GM21447 (cell line): ENCODE data around the gene CENPP.
A peak's percentile ranks its signal among the peaks of the same experiment; 100 is the strongest.

ENCODE experiments used
- ATAC-seq: cut with Tn5 transposase; IDR thresholded peaks from one replicate; pipeline ENCODE4 v1.9.1; 2021; ENCODE audit not compliant: unreplicated experiment

CENPP gene

DNA sequence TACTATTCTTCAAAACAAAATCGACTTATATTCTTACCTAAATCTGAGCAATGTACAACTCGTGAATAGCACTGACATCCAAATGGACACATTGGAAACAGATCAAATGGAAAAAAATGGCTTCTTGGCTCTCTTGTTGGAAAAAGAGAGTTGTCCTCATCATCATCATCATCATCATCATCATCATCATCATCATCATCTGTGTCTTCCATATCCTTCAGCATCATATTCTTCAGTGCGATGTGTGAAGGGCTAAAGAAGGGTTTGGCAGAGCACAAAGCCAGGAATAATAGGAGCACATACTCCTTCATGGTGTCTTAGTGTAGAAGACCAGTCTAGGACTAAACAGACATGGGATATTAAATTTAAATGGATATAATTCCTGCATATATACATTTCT, 148.8 kb downstream of the CENPP start:
- ATAC-seq = no peak

DNA sequence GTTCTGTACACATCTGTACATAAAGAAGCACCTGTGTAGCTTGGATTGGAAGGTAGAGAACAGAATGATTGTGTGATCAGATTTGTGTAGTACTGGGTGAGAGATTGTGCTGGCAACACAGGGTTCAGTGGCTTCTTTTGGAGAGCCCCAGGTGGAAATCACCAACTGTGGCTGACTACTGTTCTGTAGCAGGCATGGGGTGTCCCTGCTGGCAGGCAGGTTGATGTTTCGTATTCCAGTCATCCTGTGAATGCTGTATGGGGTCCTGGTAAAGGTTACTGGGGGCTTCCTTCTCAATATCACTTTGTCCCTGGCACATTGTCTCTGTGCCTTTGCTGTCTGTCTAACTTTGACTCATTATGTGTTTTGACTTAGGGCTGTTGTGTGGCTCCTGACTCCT, 151.2 kb downstream of the CENPP start:
- no peak for ATAC-seq

DNA sequence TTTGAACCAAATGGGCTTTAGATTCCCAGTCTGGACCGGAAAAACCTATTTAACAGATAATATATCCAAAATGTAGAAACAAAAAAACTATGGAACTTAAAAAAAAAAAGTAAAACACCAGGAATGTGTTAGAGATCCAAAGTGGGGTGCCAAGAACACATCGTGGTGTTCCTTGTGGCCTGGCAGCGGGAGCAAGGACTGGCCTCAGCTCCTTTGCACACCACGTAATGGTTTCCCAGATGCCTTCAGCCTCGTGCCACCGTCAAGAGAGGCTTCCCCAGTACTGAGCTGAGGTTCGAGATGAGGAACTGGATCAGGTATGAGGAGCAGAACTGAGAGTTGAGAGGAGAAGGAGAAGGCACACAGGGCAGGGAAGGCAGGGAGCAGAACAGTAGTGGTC, 153.0 kb downstream of the CENPP start:
- no peak for ATAC-seq

DNA sequence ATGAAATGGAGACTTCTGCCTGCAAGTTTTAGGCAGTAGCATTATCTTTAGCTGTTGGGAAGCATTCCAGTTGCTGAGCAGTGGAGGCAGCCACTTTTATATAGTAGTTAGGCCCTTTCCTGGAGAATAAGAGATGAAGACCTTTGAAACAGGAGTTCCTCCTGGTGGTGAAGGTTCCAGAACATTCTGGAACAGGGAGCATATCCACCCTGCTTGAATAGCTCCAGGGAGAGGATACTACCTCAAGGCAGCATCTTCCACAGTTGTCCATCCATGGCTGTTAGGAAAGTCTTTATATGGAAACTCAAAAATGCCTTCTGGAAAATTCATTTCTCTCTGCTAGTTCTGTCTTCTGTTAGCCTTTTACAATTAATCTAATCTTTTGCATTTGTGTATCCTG, 153.6 kb downstream of the CENPP start:
- ATAC-seq = no peak

DNA sequence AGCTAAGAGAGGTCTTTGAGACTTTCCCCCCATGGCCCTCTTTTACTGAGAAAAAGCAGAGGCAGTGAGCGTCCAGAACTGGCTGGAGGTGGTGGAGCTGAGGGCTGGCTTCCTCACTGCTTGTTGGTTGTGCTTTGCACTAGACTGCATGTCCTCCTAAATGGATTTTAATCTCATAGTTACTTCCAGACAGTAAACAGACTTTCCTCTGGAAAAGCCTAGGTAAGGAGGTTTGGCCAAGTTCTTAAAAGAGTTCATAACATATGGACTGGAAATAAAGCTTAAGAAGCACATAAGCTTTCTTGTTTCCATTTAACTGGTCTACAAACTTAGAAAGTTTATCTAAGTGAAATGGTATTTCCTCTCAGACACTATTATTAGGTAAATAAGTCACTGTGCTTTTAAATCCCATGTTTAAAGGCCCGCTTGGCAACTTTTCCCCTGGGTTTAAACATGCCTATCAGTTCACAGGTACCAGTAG, 154.6 kb downstream of the CENPP start:
- ATAC-seq = no peak

DNA sequence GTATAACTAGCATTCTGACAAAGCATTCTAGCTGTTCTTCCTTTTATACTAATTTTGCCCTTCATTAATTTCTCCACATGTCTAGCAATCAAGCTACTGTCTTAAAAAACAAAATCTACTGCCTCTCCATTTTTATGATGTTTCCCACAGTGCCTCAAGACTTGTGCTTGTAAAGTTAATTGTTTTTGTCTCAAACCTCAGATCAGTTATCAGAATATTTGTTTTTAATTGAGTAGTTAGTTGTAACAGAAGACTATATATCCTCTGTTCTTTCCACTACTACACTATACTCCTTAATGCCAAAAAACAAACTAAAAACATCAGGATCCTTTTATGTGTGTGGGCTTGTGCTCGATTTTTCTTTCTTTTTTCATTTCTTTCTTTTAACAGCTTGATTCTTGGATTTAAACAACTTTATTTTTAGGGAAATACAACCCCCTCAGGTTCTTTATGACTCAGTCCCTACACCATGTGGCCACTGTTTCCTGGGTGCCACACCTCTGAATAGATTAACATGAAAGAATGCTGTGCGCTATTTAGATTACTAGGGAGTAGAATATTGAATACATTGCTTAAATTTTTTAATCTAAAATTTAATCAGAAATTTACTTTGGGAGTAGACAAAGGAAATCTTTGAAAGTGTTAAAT, 155.4 kb downstream of the CENPP start:
- peak; percentile 57 for ATAC-seq

DNA sequence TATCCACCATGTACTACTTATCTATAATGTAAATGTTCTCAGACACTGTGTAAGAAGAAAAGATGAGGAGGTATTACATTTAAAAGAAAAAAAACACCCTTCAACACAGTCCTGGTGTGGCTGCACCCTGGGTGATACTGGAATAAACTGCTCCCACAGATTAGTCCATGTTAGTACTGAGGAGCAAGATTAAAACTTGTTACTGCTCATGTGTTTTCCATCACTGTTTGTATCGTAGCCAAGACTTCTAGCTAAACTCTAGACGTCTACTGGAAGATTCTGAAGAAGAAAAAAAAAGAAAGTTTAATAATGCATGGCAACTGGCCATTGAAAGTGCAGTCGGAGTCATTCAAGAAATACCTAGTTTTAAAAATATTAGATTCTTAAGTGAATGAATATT, 156.6 kb downstream of the CENPP start, which contains the start of gene ASPN:
TSS of gene ASPN (minus strand) at position 178 of the 400 bp plus-strand sequence.
- no peak for ATAC-seq

DNA sequence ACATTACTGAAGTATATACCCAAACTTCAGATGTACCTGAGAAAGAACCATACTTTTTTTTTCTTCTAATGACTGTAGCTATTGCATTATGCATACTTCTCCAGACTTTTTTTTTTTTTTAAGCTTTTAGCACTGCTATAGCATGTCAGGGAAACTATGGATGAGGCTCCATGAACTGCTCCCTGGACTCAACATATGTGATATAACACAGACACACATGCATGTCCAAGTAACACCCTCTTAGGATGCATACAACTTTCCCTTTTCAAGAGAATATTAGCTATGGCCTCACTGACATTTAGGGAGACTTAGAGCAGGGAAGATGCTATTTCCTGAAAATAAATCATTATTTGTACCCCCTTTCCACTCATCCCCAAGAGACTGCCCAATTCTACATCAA, 157.1 kb downstream of the CENPP start:
- ATAC-seq = no peak

DNA sequence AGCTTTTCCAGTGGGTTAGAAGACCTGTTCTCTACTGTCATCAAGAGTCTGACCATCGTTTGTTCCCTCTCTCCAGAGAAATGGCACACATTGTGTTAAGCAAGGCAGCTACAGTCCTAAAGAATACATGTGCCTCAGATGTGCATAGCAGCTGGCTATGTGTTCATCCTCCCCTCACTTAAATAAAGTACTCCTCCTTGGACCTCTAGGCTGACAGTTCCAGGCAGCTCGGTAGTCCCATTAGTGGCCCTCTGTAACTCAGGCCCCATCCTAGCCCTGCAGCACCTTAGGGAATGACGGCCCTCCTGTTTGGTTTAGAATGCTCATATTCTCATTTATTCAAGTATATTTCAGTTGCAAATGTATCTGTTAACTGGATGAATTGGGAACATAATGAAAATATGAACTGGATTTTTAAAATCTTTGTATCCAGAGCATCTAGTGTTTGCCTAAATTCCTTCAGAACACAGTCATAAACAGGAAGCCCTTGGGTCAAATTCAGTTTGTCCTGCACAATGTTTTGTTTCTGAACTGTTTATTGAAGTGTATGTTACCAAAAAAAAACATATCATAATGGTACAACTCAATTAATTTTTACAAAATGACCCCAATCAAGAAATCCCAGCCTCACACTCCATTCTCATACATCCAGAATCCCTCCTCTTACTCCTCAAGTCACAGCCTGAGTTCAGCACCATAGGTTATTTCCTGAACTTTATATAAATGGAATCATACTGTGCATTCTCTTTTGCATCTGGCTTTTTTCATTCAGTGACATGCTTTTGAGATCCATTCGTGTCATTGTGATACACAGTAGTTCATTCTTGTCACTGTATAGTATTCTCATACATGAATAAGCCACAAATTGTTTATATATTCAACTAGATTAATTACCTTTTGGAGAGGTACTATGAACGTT, 158.1 kb downstream of the CENPP start:
- ATAC-seq = no peak

DNA sequence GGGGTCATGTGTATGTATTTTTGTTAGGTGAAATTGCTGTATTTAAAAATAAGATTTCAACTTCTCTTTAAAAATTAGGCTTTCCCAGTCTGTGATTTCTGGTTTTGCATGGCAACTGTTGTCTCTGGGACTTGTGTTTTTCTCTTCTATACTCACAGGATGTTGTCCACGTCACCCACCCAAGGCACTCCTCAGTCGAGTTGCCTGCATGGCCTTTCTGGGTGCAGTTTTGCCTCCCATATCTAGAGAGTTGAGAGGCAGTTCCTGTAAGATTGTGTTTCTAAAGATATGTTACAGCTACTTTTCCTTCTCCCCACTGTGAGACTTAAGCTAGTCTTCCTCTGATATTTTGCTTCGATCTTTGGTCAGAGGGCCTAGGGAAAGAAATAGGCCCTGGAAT, 158.8 kb downstream of the CENPP start:
- ATAC-seq = no peak

DNA sequence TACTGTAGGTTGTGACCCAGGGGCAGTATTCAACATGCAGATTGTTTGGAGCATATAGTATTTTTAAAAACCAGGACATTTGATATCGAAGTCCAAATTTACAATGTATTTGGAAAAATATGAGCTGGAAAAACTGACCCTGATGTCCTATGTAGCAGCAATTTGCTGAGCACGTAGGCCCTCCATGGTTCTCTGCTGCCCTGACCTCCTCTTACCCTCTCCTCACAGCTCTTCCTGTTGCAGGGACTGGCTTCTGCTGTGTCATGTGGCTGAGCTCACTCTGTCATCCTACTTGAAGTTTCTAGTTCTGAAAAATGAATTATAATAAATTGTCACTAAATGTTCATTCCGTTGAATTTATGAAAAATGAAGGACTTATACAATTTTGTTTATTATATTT, 160.6 kb downstream of the CENPP start:
- no peak for ATAC-seq

DNA sequence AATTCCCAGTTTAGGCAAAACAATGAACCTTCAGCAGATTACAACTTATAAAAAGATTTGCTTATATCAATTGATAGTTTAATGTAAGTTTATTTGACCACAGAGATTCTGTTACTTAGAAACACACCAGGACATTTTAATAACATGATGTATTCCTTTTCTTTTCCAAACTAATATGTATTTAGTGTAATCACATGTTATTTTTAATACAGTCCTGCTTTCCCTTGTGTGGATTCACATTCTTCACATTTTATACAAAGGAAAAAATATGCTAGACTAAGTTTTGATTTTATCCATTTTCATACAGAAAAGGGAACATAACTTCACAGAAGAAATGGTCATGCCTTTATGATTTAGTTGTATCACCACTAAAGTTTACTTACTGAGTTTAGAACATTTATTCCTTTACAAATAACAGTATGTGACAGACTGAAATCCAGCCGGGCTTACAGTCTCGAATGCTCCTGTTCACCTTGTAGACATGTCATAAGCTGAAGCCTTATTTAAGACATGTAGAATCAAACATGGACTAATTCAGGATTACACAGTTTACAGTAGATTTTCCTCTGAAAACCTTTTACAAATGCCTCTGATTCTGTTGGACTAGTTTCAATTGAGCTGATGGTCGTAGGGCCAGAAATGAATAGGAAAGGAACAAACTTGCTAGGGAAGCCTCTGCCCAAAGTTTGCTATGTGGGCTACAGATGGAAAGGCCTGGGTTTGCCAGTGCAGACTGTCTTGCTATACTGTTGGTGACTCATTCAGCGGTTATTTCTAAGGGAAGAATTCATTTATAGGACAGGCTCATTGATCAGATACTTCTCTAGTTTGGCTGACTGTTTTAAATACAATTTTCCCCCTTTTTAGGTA, 163.2 kb downstream of the CENPP start:
- ATAC-seq = no peak

DNA sequence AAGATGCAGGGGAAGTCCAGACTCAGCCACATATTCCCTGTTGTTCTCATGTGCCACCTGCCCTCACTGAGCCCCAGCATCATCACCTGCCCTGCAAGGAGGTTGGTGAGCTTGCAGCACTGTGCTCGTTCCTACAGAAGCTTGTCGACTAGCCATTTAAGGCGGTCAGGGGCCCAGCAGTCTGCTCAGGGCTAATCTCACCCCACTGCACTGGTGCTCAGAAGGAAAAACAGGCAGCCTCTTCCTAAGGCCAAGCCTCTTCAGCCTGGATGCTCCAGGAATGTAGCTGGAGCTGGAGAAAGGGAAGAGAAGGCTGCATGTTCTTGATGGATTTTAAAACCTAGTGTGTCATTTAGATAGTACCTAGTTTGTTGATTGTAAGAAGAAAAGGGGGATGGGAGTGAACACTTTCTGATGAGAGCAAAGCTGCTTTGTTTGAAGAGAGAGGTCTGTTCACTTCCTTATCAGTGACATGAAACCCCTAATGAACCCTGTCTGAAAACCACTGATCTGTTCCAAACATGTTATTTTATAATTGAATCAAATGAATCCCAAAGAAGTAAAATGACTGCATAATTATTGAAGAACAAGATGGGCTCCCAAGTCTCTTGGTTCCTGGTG, 167.1 kb downstream of the CENPP start:
- no peak for ATAC-seq

DNA sequence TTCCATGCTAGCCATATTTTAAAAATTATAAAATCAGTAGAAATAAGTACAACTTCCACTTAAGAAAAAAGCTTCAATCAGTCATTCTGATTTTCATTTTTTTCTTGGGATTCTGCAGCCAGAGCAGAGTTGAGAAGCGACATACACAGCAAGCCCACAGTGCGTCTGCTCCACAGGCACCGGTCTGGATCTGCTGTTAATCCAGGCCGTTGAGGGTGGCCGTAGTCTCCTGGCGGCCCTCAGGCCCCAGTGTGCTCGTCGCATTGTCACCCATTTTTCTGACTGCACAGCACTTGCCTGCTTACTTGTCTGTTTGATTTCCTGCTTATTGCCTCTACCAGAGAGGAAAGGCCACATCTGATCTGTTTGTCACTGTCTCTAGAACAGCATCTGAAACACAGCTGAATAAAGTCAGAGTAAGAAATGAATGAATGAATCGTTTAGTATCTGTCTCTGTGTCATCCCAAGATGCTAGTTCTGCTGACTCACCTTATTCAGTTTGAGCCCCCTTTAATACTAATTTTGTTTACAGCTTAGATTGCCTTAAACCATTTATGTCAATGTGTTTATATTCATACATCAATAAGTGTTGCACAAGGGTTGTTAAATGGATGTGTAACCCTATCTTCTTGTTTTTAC, 168.1 kb downstream of the CENPP start:
- no peak for ATAC-seq

DNA sequence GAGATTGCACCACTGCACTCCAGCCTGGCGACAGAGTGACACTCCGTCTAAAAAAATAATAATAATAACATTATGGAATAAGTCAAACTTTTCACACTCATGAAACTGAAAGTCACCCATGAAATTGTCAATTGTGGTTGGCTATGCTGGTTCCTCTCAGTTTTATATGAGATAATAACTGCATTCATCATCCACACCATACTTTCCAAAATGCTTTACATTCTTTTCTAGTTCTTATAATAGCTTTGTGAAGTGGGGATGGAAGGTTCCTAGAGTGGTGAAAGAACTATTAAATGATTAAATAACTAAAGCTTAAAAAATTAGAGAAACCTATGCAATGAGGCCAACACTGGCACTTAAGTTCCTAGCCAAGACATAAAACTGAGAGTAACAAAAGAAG, 169.1 kb downstream of the CENPP start:
- ATAC-seq = no peak

DNA sequence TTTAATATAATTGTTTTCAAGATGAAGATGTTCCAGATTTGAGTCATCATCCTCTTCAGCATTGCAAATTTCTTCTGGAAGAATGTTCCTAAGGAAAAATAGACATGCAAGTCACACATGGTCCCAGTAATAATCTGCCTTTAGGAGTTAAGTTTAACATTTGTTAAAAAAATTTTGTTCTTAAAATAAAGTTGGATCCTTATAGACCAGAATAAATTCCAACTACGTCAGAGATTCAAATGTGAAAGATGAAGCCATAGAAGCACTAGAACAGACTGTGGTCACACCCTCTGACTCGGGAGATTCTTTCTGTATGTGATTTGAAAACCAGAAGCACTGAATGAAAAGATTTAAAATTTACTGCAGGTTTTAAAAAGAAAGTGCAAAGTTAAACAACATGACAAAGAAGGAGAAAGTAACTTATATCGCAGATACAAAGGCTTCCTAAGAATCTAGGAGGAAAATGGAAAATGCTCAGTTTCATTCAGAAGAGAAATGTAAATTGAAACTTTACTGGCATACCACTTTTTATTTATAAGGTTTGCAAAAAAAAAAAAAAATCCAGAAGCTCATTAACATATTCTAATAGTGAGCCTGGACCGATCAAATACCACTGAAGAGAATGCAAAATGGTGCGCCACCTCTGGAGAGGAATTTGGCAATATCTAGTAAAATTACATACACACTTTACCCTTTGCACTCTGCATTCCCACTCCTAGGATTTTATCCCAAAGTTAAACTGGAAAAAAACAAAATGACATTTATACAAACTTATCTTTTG, 170.8 kb downstream of the CENPP start:
- no peak for ATAC-seq

DNA sequence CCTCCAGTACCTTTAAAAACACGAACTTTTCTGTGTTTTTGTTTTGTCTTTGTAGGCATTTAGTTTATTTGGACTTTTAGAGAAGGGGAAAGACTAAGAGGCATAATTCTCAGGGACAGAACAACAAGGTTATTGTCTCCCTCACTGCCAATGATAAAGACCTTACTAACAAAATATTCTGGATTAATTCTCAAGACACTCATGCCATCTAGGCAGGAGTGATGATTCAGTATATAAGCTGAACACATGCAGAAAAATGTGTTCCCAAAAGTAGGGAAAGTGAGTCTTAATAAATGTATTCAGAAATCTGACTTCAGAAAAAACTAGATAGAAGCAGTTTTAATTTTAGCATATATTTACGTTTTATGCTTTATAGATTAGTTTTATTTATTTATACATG, 173.9 kb downstream of the CENPP start:
- no peak for ATAC-seq

DNA sequence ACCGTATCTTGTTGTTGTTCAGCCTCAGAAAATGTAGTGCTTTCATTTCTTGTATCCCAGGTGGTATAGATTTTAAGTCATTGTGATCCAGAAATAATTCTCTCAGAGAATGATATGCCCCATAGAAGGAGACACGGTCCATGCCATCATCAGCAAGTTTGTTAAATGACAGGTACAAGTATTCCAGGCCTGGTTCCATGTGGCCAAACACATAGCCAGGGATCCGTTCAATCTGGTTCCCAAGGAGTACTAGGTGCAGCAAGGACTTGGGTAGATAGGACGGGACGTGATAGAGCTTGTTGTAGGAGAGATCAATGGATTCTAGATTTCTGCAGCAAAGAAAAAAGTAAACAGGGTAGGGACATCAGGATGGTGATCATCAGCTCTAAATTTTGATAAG, 175.0 kb downstream of the CENPP start:
- no peak for ATAC-seq

DNA sequence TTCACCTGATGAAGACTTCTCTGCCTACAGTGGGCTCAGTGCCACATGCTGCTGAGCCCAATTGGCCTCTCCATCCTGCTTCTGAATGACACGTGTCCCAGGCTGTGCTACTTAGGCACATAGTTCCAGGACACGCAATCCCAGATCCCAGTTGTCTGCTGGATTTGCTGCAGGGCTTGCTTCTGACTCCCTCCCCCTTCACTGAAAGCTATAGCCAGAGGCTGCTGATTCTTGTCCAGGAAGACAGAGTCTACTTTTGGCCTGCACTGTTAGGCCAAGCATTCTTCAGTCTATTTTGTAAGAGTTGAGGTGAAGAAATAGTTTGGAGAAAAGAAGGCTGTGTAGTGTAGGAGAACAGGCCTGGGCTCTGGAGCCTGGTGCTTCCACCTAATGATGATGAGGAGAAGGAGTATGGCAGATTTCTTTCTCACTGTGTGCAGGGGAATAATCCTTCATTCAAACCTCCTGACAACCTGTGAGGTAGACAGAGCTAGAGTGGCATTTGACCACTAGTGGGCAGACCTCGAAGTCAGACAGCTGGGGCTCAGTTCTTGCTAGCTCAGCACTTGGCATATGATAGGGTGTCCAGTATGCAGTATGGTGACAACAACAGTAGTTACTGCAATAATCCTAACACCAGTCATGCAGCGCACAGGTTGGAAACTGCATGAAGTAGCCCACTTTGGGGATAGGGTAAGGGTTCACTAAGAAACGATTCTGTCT, 176.1 kb downstream of the CENPP start:
- no peak for ATAC-seq
